ENCODE data around the gene TPO.

TPO gene

DNA sequence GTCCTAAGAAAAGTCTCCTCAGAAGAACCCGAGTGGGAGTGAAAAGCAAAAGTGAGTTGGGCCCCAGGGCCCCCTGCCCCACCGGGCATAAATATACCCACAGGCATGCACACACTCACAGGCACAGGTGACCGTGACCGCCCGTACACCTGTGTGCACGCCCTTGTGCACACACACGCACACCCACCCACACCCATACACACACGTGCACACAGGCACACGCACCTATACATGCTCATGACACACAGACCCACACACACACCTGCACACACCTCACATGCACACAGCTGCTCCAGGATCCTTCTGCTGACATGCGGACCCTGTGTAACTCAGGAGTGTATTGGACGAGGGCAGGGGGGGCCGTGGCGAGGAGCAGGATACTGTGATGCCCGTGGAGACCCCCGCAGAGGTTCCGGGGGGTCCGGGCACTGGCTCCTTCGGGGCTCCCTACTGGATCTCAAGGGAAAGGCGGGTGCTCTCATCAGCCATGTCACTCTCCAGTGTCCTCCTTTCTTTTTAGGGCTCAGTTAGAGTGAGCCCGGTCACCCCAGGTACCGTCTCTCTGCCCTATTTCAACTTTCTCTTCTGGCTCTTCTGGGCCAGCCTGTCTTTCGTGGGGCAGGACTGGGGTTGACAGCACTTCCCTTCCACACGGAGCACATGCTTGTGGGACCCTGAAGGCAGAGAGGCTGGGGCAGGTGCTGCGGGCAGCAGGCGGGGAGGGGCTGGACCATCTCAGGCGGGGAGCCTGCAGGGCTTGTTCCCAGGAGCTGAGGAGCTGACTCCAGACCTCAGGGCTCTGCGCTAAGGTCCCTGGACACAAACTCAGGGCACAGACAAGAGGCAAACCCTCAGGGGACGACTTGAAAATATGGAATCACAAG, 48.5 kb downstream of the TPO start:
- ATAC-seq (replicated peaks; ENCODE audit: extremely low read depth, poor library complexity, severe bottlenecking): no peak
- Mint-ChIP-seq H3K27me3 (peaks cover 10% of the 10 kb centered on the region), H3K27ac (ENCODE audit: low read depth) (no peak overlapping the region), H3K4me3 (no peak overlapping the region), H3K4me1 (no peaks in the 10 kb centered on the region), H3K36me3 (ENCODE audit: insufficient read depth) (no peaks in the 10 kb centered on the region), H3K9me3 (peaks cover 3% of the 10 kb centered on the region)
- DNase-seq (ENCODE audit: low spot score in 2 of 2): no peak

DNA sequence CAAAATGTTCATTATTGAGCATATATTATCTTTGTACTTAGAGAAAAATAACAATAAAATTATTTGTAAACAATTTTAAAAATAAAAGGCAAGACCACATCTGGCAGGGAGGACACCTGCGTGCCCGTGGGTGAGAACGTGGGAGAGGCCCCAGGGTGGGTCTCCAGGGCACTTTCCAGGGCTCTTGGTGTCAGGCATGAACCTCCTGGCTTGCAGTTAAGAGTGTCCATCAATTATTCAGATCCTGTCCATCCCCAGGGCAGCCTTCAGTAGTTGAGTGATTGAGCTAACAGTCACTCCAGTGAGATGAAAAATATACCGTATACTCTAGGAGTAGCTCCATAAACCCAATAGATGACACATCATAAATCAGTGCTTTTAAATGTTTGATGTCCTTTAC, 49.7 kb downstream of the TPO start:
- Mint-ChIP-seq H3K27ac (ENCODE audit: low read depth) (no peak overlapping the region), H3K9me3 (peaks cover 6% of the 10 kb centered on the region), H3K36me3 (ENCODE audit: insufficient read depth) (no peaks in the 10 kb centered on the region), H3K4me3 (no peak overlapping the region), H3K4me1 (no peaks in the 10 kb centered on the region), H3K27me3 (peaks cover 10% of the 10 kb centered on the region)
- ATAC-seq (replicated peaks; ENCODE audit: extremely low read depth, poor library complexity, severe bottlenecking): no peak
- no peak for DNase-seq (ENCODE audit: low spot score in 2 of 2)

- H3K27me3 Mint-ChIP-seq: no peaks in the 10 kb centered on the region
- H3K4me3 Mint-ChIP-seq: no peak overlapping the region
- H3K9me3 Mint-ChIP-seq: peaks cover 7% of the 10 kb centered on the region
- ATAC-seq (replicated peaks; ENCODE audit: extremely low read depth, poor library complexity, severe bottlenecking): no peak
- no peak overlapping the region for H3K27ac Mint-ChIP-seq (ENCODE audit: low read depth)
- no peaks in the 10 kb centered on the region for H3K36me3 Mint-ChIP-seq (ENCODE audit: insufficient read depth)
- DNase-seq (ENCODE audit: low spot score in 2 of 2): no peak
- H3K4me1 Mint-ChIP-seq: no peaks in the 10 kb centered on the region
These were observed 59.1 kb downstream of the TPO start for GRCh38 chr2:1472350-1472749.

DNA sequence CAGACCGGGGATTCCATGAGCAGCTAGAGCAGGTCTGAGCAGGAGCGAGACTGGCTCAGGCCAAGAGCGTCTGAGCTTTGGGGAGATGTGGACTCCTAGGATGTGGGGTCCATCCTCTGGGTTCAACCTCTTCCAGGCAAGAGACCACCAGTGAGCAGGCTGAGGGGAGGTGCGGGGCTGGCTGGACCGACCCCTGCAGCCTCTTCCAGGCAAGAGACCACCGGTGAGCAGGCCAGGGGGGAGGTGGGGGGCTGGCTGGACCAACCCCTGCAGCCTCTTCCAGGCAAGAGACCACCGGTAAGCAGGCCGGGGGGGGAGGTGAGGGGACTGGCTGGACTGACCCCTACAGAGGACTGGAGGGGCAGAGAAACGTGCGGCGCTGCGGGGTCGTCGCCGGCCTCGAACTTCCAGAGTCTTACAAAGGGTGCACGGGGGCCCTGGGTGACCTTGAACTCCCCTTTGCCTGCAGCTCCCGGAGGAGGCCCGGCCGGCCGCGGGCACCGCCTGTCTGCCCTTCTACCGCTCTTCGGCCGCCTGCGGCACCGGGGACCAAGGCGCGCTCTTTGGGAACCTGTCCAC, 63.4 kb downstream of the TPO start:
- DNase-seq (ENCODE audit: low spot score in 2 of 2) (no peak), ATAC-seq (replicated peaks; ENCODE audit: extremely low read depth, poor library complexity, severe bottlenecking) (no peak)
- no peaks in the 10 kb centered on the region for H3K27me3 Mint-ChIP-seq
- peaks cover 6% of the 10 kb centered on the region for H3K9me3 Mint-ChIP-seq
- H3K4me3 Mint-ChIP-seq: no peak overlapping the region
- no peak overlapping the region for H3K27ac Mint-ChIP-seq (ENCODE audit: low read depth)
- no peaks in the 10 kb centered on the region for H3K4me1 Mint-ChIP-seq
- no peaks in the 10 kb centered on the region for H3K36me3 Mint-ChIP-seq (ENCODE audit: insufficient read depth)

DNA sequence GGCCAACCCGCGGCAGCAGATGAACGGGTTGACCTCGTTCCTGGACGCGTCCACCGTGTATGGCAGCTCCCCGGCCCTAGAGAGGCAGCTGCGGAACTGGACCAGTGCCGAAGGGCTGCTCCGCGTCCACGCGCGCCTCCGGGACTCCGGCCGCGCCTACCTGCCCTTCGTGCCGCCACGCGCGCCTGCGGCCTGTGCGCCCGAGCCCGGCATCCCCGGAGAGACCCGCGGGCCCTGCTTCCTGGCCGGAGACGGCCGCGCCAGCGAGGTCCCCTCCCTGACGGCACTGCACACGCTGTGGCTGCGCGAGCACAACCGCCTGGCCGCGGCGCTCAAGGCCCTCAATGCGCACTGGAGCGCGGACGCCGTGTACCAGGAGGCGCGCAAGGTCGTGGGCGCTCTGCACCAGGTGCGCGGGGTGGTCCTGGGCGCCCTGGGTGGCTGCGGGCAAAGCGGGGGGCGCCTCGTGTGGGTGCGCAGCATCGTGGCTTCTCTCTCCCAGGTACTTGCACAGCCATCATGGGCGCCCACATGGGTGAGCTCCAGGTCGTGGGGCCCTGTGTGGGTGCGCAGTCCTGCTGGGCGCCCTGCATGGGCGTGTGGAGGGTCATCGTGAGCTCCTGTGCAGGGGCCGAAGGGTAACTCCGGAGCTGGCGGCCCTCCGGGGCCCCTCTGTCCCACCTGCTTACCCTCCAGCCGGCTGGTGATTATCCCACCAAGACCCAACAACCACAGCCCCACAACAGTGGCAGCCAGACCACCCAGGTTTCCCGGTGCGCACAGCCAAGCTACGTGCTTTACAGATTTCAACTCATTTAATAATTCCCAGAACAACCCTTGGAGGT, 64.2 kb downstream of the TPO start:
- H3K36me3 Mint-ChIP-seq (ENCODE audit: insufficient read depth): no peaks in the 10 kb centered on the region
- no peaks in the 10 kb centered on the region for H3K4me1 Mint-ChIP-seq
- DNase-seq (ENCODE audit: low spot score in 2 of 2) (peak in 1 of 2 donors; percentile 3), ATAC-seq (replicated peaks; ENCODE audit: extremely low read depth, poor library complexity, severe bottlenecking) (no peak)
- no peak overlapping the region for H3K27ac Mint-ChIP-seq (ENCODE audit: low read depth)
- H3K4me3 Mint-ChIP-seq: no peak overlapping the region
- no peaks in the 10 kb centered on the region for H3K27me3 Mint-ChIP-seq
- H3K9me3 Mint-ChIP-seq: no peaks in the 10 kb centered on the region

DNA sequence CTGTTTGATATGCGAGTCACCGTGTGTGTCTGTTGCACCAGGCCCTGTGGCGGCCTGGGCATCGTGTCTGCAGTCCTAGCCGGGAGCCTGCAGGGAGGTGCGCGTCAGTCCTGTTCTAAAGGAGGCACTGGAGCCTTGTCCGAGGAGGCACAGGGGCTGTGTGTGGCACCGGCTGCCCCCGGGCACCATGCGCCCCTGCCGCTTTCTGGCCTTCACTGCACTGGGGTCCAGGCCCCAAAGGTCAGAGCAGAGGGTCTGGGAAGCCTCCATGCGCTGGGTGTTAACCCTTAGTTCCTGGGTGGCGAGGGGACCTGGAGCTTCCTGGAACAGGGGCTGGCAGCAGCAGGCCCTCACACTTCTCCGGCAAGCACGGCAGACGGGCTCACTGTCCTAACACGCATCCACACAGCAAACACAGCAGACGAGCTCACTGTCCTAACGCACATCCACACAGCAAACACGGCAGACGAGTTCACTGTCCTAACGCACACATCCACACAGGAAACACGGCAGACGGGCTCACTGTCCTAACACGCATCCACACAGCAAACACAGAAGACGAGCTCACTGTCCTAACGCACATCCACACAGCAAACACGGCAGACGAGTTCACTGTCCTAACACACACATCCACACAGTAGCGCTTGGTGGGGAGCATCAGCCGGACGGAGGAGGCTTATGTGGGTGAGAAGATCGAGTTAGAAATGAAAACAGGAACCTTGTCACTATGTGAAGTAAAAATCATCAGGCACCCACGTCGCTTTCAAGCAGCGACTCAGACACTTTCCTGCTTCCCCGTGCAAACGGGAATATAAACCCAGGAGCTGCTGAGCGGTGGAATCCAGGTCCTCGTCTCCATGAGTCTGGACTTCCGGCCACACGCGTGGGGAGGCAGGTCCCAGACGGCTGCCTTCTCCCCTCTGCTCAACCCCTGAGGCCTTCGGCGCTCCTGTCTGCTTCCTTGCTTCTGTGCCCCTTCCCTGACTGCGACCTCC, 65.3 kb downstream of the TPO start:
- ATAC-seq (replicated peaks; ENCODE audit: extremely low read depth, poor library complexity, severe bottlenecking) (peak; percentile 14), DNase-seq (ENCODE audit: low spot score in 2 of 2) (peak in 1 of 2 donors; percentile 4)
- no peaks in the 10 kb centered on the region for H3K36me3 Mint-ChIP-seq (ENCODE audit: insufficient read depth)

GRCh38 chr2:1479346-1479745, 66.1 kb downstream of the TPO start:
- Mint-ChIP-seq H3K9me3 (no peaks in the 10 kb centered on the region), H3K36me3 (ENCODE audit: insufficient read depth) (no peaks in the 10 kb centered on the region), H3K4me1 (no peaks in the 10 kb centered on the region), H3K27ac (ENCODE audit: low read depth) (no peak overlapping the region), H3K27me3 (no peaks in the 10 kb centered on the region), H3K4me3 (no peak overlapping the region)
- DNase-seq (ENCODE audit: low spot score in 2 of 2) (no peak), ATAC-seq (replicated peaks; ENCODE audit: extremely low read depth, poor library complexity, severe bottlenecking) (no peak)

More for the DNA sequence above, 65.3 kb downstream of the TPO start:
- Mint-ChIP-seq H3K4me1 (no peaks in the 10 kb centered on the region), H3K9me3 (no peaks in the 10 kb centered on the region), H3K4me3 (no peak overlapping the region), H3K27me3 (no peaks in the 10 kb centered on the region), H3K27ac (ENCODE audit: low read depth) (no peak overlapping the region)

DNA sequence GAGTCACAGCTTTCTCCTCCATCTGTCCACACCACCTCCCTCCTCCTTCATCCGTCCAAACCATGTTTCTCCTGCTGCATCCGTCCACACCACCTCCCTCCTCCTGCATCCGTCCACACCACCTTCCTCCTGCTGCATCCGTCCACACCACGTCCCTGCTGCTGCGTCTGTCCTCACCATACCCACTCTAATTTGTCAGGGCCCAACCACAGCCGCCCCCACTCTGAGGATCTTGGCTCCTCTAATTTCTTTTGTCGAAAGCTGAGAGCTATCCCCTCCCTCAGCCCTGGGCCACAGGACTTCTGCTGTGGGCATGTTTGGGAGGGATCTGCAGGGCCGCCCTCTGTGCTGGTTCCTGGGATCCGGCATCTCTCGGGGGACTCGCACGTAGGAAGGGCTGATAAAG, 67.4 kb downstream of the TPO start:
- Mint-ChIP-seq H3K4me1 (no peaks in the 10 kb centered on the region), H3K36me3 (ENCODE audit: insufficient read depth) (no peaks in the 10 kb centered on the region)
- no peak for DNase-seq (ENCODE audit: low spot score in 2 of 2)

GRCh38 chr2:1481406-1482252, 68.4 kb downstream of the TPO start:
- H3K4me3 Mint-ChIP-seq: no peak overlapping the region
- DNase-seq (ENCODE audit: low spot score in 2 of 2) (peak in 1 of 2 donors; percentile 7), ATAC-seq (replicated peaks; ENCODE audit: extremely low read depth, poor library complexity, severe bottlenecking) (no peak)
- H3K4me1 Mint-ChIP-seq: no peaks in the 10 kb centered on the region
- no peaks in the 10 kb centered on the region for H3K36me3 Mint-ChIP-seq (ENCODE audit: insufficient read depth)
- H3K9me3 Mint-ChIP-seq: no peaks in the 10 kb centered on the region
- H3K27ac Mint-ChIP-seq (ENCODE audit: low read depth): no peak overlapping the region
- H3K27me3 Mint-ChIP-seq: no peaks in the 10 kb centered on the region

More for the DNA sequence above, 67.4 kb downstream of the TPO start:
- no peak overlapping the region for H3K27ac Mint-ChIP-seq (ENCODE audit: low read depth)
- no peak for ATAC-seq (replicated peaks; ENCODE audit: extremely low read depth, poor library complexity, severe bottlenecking)
- H3K4me3 Mint-ChIP-seq: no peak overlapping the region
- H3K27me3 Mint-ChIP-seq: no peaks in the 10 kb centered on the region
- H3K9me3 Mint-ChIP-seq: no peaks in the 10 kb centered on the region

DNA sequence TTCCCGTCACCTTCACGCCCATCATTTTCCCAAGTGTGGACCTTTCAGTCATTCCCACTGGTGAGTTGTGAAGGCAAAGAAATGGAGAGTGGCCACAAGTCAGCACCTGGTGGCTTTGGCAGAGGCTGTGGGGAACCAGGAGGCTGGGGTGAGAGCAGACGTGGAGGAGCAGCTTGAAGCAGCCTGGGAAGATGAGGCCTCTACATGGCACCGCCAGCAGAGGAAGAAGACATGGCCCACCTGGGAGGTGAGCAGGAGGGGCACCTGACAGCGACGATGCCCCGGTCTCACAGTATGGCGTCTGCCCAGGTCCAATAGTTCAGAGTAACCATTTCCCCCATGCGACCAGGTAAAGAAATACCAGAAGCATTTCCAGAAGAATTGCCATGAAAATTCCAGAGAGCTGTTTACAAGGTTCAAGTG, 69.0 kb downstream of the TPO start:
- no peak for ATAC-seq (replicated peaks; ENCODE audit: extremely low read depth, poor library complexity, severe bottlenecking)
- Mint-ChIP-seq H3K4me3 (no peak overlapping the region), H3K36me3 (ENCODE audit: insufficient read depth) (no peaks in the 10 kb centered on the region), H3K27ac (ENCODE audit: low read depth) (no peak overlapping the region), H3K27me3 (no peaks in the 10 kb centered on the region), H3K4me1 (no peaks in the 10 kb centered on the region), H3K9me3 (no peaks in the 10 kb centered on the region)
- DNase-seq (ENCODE audit: low spot score in 2 of 2): peak in 1 of 2 donors; percentile 9

- DNase-seq (ENCODE audit: low spot score in 2 of 2) (peak in 1 of 2 donors; percentile 2), ATAC-seq (replicated peaks; ENCODE audit: extremely low read depth, poor library complexity, severe bottlenecking) (no peak)
- Mint-ChIP-seq H3K4me3 (no peak overlapping the region), H3K36me3 (ENCODE audit: insufficient read depth) (no peaks in the 10 kb centered on the region), H3K27ac (ENCODE audit: low read depth) (no peak overlapping the region), H3K9me3 (no peaks in the 10 kb centered on the region), H3K4me1 (no peaks in the 10 kb centered on the region), H3K27me3 (no peaks in the 10 kb centered on the region)
These were observed 69.7 kb downstream of the TPO start for GRCh38 chr2:1482981-1483380.

Data from central memory CD8-positive, alpha-beta T cell (primary cell).